GM19240 (cell line): ENCODE measurements around the gene ARPP21.

ENCODE experiments used
- DNase-seq: peaks from one replicate; pipeline ENCODE4 v3.0.0; 2011; ENCODE audit warnings: low spot score; ENCODE audit not compliant: insufficient read length

The ARPP21 gene

GRCh38 chr3:35675621-35676020 is 36.3 kb downstream of the ARPP21 start:
- no peak for DNase-seq

GRCh38 chr3:35677797-35678196 is 38.5 kb downstream of the ARPP21 start:
- DNase-seq: no peak

- DNase-seq: no peak
These were observed 39.4 kb downstream of the ARPP21 start for GRCh38 chr3:35678643-35679161.

- no peak for DNase-seq
These were observed 40.2 kb downstream of the ARPP21 start for GRCh38 chr3:35679409-35680080.

GRCh38 chr3:35680866-35681650 is 41.7 kb downstream of the ARPP21 start:
- no peak for DNase-seq

- no peak for DNase-seq
These were observed 45.8 kb downstream of the ARPP21 start for GRCh38 chr3:35685153-35685552.

- no peak for DNase-seq
These were observed 49.5 kb downstream of the ARPP21 start for GRCh38 chr3:35688826-35689225.

GRCh38 chr3:35690271-35690670 is 50.9 kb downstream of the ARPP21 start:
- DNase-seq: no peak

GRCh38 chr3:35705904-35706303 is 66.6 kb downstream of the ARPP21 start:
- no peak for DNase-seq

GRCh38 chr3:35707904-35708303 is 68.6 kb downstream of the ARPP21 start:
- no peak for DNase-seq

- DNase-seq: no peak
These were observed 69.3 kb downstream of the ARPP21 start for GRCh38 chr3:35708394-35709271.

GRCh38 chr3:35709691-35710090 is 70.4 kb downstream of the ARPP21 start:
- DNase-seq: no peak

- DNase-seq: no peak
These were observed 71.2 kb downstream of the ARPP21 start for GRCh38 chr3:35710554-35710953.

- DNase-seq: no peak
These were observed 79.6 kb downstream of the ARPP21 start for GRCh38 chr3:35718921-35719320.

- no peak for DNase-seq
These were observed 82.3 kb downstream of the ARPP21 start for GRCh38 chr3:35721628-35722027.

- no peak for DNase-seq
These were observed 83.6 kb downstream of the ARPP21 start for GRCh38 chr3:35722902-35723301.

GRCh38 chr3:35723480-35724097 is 84.3 kb downstream of the ARPP21 start:
- DNase-seq: no peak

GRCh38 chr3:35724106-35724505 is 84.8 kb downstream of the ARPP21 start:
- DNase-seq: no peak

GRCh38 chr3:35727179-35727578 is 87.9 kb downstream of the ARPP21 start:
- DNase-seq: no peak

- DNase-seq: no peak
These were observed 94.0 kb downstream of the ARPP21 start for GRCh38 chr3:35733341-35733740.

GRCh38 chr3:35733864-35734263 is 94.5 kb downstream of the ARPP21 start:
- DNase-seq: no peak
